Heart right ventricle (tissue), 16 donors: Measurements from ENCODE around the gene FGF22. TPM values are rescaled to one million over a fixed set of nuclear protein-coding genes. Genes with fewer than 3 reads are reported as not detected.
A peak's percentile ranks its signal among the peaks of the same experiment; 100 is the strongest.

Source experiments
- ATAC-seq, 8 donors: fragments of 200-7000 bp; cut with Tn5 transposase; one replicate each; pipeline ENCODE4 v1.9.1; 2020; ENCODE audit warnings: mild to moderate bottlenecking in 8 of 8, moderate library complexity in 8 of 8, moderate number of reproducible peaks in 1 of 8
- DNase-seq, 2 donors: peaks; one replicate each; pipeline ENCODE4 v3.0.0-alpha.2; 2020
- H3K27ac ChIP-seq, 10 donors: fragments of 200-600 bp; sonication (generic) in 2 of 10; one replicate each; pipeline versions ENCODE4 v1.5.0 to v1.8.0; 2020 to 2022; ENCODE audit warnings: mild to moderate bottlenecking in 3 of 10
- H3K27me3 ChIP-seq, 7 donors: fragments of 200-600 bp; one replicate each; pipeline ENCODE4 v1.8.0; 2021 to 2022; ENCODE audit warnings: mild to moderate bottlenecking in 2 of 7
- H3K36me3 ChIP-seq, 9 donors: fragments of 200-600 bp; sonication (generic) in 1 of 9; one replicate each; pipeline versions ENCODE4 v1.5.0 to v1.8.0; 2020 to 2022; ENCODE audit warnings: mild to moderate bottlenecking in 2 of 9
- H3K4me1 ChIP-seq, 9 donors: fragments of 200-600 bp; sonication (generic) in 1 of 9; one replicate each; pipeline versions ENCODE4 v1.5.0 to v1.8.0; 2020 to 2022; ENCODE audit warnings: mild to moderate bottlenecking in 4 of 9
- H3K4me3 ChIP-seq, 10 donors: fragments of 200-600 bp; sonication (generic) in 2 of 10; one replicate each; pipeline versions ENCODE4 v1.5.0 to v1.8.0; 2020 to 2022; ENCODE audit warnings: mild to moderate bottlenecking in 7 of 10, moderate library complexity in 2 of 10
- H3K9me3 ChIP-seq, 11 donors: fragments of 200-600 bp in 10 of 11; sonication (generic) in 2 of 11; one replicate each; pipeline versions ENCODE4 v1.5.0 to v1.8.0; 2013 to 2022; ENCODE audit warnings: mild to moderate bottlenecking in 2 of 11, control low read depth in 1 of 11, moderate library complexity in 1 of 11
- CTCF ChIP-seq, 9 donors: fragments of 200-600 bp; sonication (generic) in 2 of 9; IDR thresholded peaks; one replicate each; pipeline versions ENCODE4 v1.5.0 to v1.8.0; 2021 to 2022; ENCODE audit warnings: antibody characterized with exemption in 9 of 9, mild to moderate bottlenecking in 5 of 9, moderate library complexity in 1 of 9
- WGBS, 2 donors: extraction: QIAGEN DNeasy Blood & Tissue Kit; methylation state at CpG; one replicate each; pipeline ENCODE4 v1.1.7; 2013; ENCODE audit warnings: inconsistent platforms in 1 of 2; 5-methylcytosine and 5-hydroxymethylcytosine counted together
- intact Hi-C, 10 donors: fragments of 100-400 bp; cut with DNase I; formaldehyde crosslinking; loops; one replicate each; pipeline versions ENCODE4 v1.11.1 to v1.14.2; 2022
- polyA plus RNA-seq, 2 donors: library from polyadenylated mRNA; stranded (reverse); fragments of 200-250 nt; gene quantifications; one replicate each; pipeline ENCODE4 v1.2.3, GENCODE V29; 2013
- total RNA-seq, 10 donors: library from RNA; stranded (reverse); fragmentation: NEBNext Ultra II Directional in 3 of 10; extraction: Animal tissue kit (Norgen Biotek cat#: 25700) in 3 of 10; gene quantifications; one replicate each; pipeline versions ENCODE4 v1.2.1 to v1.2.4, GENCODE V29; 2021 to 2023
- donor health status: Arrhythmogenic right ventricular cardiomyopathy.
- donor health status: ischemic (EF 13 %, LVEDD 7.1; RV severe dilation, severe dysfunction).
- donor health status: healthy with polysubstance abuse.
- donor health status: DM: no; HTN: yes; CAD: no.
- donor health status: DM: no; HTN: no; CAD: no.
- donor health status: ischemic (EF 25% LVEDD 6.9; RV normal size, moderate dysfunction).
- donor health status: ischemic (EF 25% LVEDD 5.7; RV mildly dilated, moderate dysfunction).
- donor health status: healthy.
- donor health status: DM: yes; HTN: yes; CAD: no.
- donor health status: Ischemic cardiomyopathy.
- donor health status: ischemic (EF 35%, LVEDD 5.7; RV mildly dilated, moderate dysfunction).
- donor health status: nonischemic (EF 11% LVEDD 7.7; RV severe dilation, severe dysfunction).
- donor health status: DM: yes; HTN: yes; CAD: no.
- donor health status: PGD.
- donor health status: ischemic (EF 29% LVEDD 5.4; RV normal size, mild dysfunction).
- donor health status: nonischemic (EF 23%, LVEDD 6.1; RV moderate dilation, normal function).

The FGF22 gene
- total and polyA plus RNA-seq, 12 donors = 0.16 to 0.44 (median 0.30) TPM; not detected in 5

GRCh38 chr19:688214-688613, 48.5 kb downstream of the FGF22 start:
- ATAC-seq (no peak), DNase-seq (no peak)
- Histone ChIP-seq H3K27me3 (no peaks in the 10 kb centered on the region), H3K27ac (no peak overlapping the region), H3K4me3 (no peak overlapping the region), H3K36me3 (no peaks in the 10 kb centered on the region), H3K9me3 (no peaks in the 10 kb centered on the region), H3K4me1 (no peaks in the 10 kb centered on the region)
- TF ChIP-seq CTCF (IDR thresholded peaks at IDR 0.05) = no peak
- WGBS, 2 donors = 51 to 68% methylated on average over 15 of the region's 15 CpGs
- intact Hi-C loops = no loop called here

- no peaks in the 10 kb centered on the region for H3K9me3 ChIP-seq
- 73 to 85% methylated on average over 15 to 17 of the region's 17 CpGs for WGBS, 2 donors
- intact Hi-C loops = no loop called here
- no peak overlapping the region for H3K27ac ChIP-seq
- ATAC-seq (peak in 1 of 8 donors; percentile 4), DNase-seq (no peak)
- TF ChIP-seq CTCF (IDR thresholded peaks at IDR 0.05) = no peak
- H3K4me3 ChIP-seq = no peak overlapping the region
- no peaks in the 10 kb centered on the region for H3K27me3 ChIP-seq
- H3K36me3 ChIP-seq = no peaks in the 10 kb centered on the region
- H3K4me1 ChIP-seq = no peaks in the 10 kb centered on the region
Observed at GRCh38 chr19:688992-689391, 49.3 kb downstream of the FGF22 start.

- WGBS, 2 donors = 42 to 49% methylated on average over 18 of the region's 18 CpGs
- H3K9me3 ChIP-seq = no peaks in the 10 kb centered on the region
- ATAC-seq = peak in 4 of 8 donors; percentile 52 to 78 (median 61)
- TF ChIP-seq CTCF (IDR thresholded peaks at IDR 0.05) = no peak
- peaks cover 0 to 8% (median 2%) of the 10 kb centered on the region in 7 donors for H3K27me3 ChIP-seq
- intact Hi-C loops = no loop called here
- peaks cover 0 to 5% (median 0%) of the 10 kb centered on the region in 9 donors for H3K4me1 ChIP-seq
- H3K4me3 ChIP-seq = no peak overlapping the region
- no peaks in the 10 kb centered on the region for H3K36me3 ChIP-seq
- H3K27ac ChIP-seq = no peak overlapping the region
- peak; percentile 54 to 67 for DNase-seq
Observed at GRCh38 chr19:690203-690602, 50.5 kb downstream of the FGF22 start.

Other genes starting within 250 kb of the FGF22 start
- 1 to 10 TPM in 3 of 10 donors, under 1 TPM in 7; 0.26 to 2.2 (median 0.62) TPM for gene C2CD4C, start 230.7 kb upstream of the FGF22 start, total RNA-seq
- 1 to 10 TPM; 2.1 to 2.2 TPM for gene C2CD4C, start 230.7 kb upstream of the FGF22 start, polyA plus RNA-seq
- 10 to 100 TPM in 9 of 10 donors, 1 to 10 TPM in 1; 7.7 to 16.3 (median 12.4) TPM for gene SHC2, start 178.8 kb upstream of the FGF22 start, total RNA-seq
- 10 to 100 TPM; 11.2 to 33.5 TPM for gene SHC2, start 178.8 kb upstream of the FGF22 start, polyA plus RNA-seq
- under 1 TPM in 9 of 10 donors, not detected in 1; 0.14 to 0.71 (median 0.17) TPM for gene MADCAM1, start 143.4 kb upstream of the FGF22 start, total RNA-seq
- gene MADCAM1, start 143.4 kb upstream of the FGF22 start, polyA plus RNA-seq = under 1 TPM; 0.09 to 0.80 TPM
- gene TPGS1, start 132.4 kb upstream of the FGF22 start, total RNA-seq = 10 to 100 TPM in 6 of 10 donors, 1 to 10 TPM in 4; 7.1 to 13.5 (median 10.2) TPM
- gene TPGS1, start 132.4 kb upstream of the FGF22 start, polyA plus RNA-seq = 10 to 100 TPM; 22.1 to 22.2 TPM
- gene CDC34, start 108.1 kb upstream of the FGF22 start, total RNA-seq = 100 to 1,000 TPM in 2 of 10 donors, 10 to 100 TPM in 8; 70.2 to 116 (median 76.7) TPM
- 100 to 1,000 TPM; 120 to 162 TPM for gene CDC34, start 108.1 kb upstream of the FGF22 start, polyA plus RNA-seq
- 1 to 10 TPM in 1 of 10 donors, under 1 TPM in 3, not detected in 6; 0.25 to 2.7 (median 0.37) TPM for gene GZMM, start 95.8 kb upstream of the FGF22 start, total RNA-seq
- under 1 TPM in 1 of 2 donors, not detected in 1; 0.46 TPM for gene GZMM, start 95.8 kb upstream of the FGF22 start, polyA plus RNA-seq
- 1,000 to 10,000 TPM; 1,225 to 2,457 (median 1,705) TPM for gene BSG, start 67.3 kb upstream of the FGF22 start, total RNA-seq
- 1,000 to 10,000 TPM in 1 of 2 donors, 100 to 1,000 TPM in 1; 829 to 5,252 TPM for gene BSG, start 67.3 kb upstream of the FGF22 start, polyA plus RNA-seq
- gene HCN2, start 50.0 kb upstream of the FGF22 start, total RNA-seq = 10 to 100 TPM in 1 of 10 donors, 1 to 10 TPM in 9; 1.9 to 10.7 (median 5.1) TPM
- gene HCN2, start 50.0 kb upstream of the FGF22 start, polyA plus RNA-seq = 1 to 10 TPM in 1 of 2 donors, under 1 TPM in 1; 0.90 to 4.7 TPM
- 10 to 100 TPM; 37.2 to 61.7 (median 45.3) TPM for gene POLRMT, start 6.3 kb upstream of the FGF22 start, total RNA-seq
- 100 to 1,000 TPM in 1 of 2 donors, 10 to 100 TPM in 1; 43.2 to 159 TPM for gene POLRMT, start 6.3 kb upstream of the FGF22 start, polyA plus RNA-seq
- gene RNF126, start 23.3 kb downstream of the FGF22 start, total RNA-seq = 10 to 100 TPM; 20.3 to 43.6 (median 22.5) TPM
- gene RNF126, start 23.3 kb downstream of the FGF22 start, polyA plus RNA-seq = 10 to 100 TPM; 27.1 to 46.1 TPM
- 100 to 1,000 TPM in 3 of 10 donors, 10 to 100 TPM in 7; 33.4 to 153 (median 77.3) TPM for gene FSTL3, start 36.5 kb downstream of the FGF22 start, total RNA-seq
- gene FSTL3, start 36.5 kb downstream of the FGF22 start, polyA plus RNA-seq = 100 to 1,000 TPM; 118 to 279 TPM
- not detected for gene PRSS57, start 55.6 kb downstream of the FGF22 start, total RNA-seq
- gene PRSS57, start 55.6 kb downstream of the FGF22 start, polyA plus RNA-seq = under 1 TPM in 1 of 2 donors, not detected in 1; 0.06 TPM
- 10 to 100 TPM; 12.5 to 33.0 (median 17.7) TPM for gene PALM, start 69.1 kb downstream of the FGF22 start, total RNA-seq
- 10 to 100 TPM; 18.9 to 36.7 TPM for gene PALM, start 69.1 kb downstream of the FGF22 start, polyA plus RNA-seq
- gene MISP, start 111.2 kb downstream of the FGF22 start, total RNA-seq = not detected
- gene MISP, start 111.2 kb downstream of the FGF22 start, polyA plus RNA-seq = under 1 TPM in 1 of 2 donors, not detected in 1; 0.01 TPM
- gene PTBP1, start 157.6 kb downstream of the FGF22 start, total RNA-seq = 100 to 1,000 TPM in 1 of 10 donors, 10 to 100 TPM in 9; 46.2 to 106 (median 56.8) TPM
- gene PTBP1, start 157.6 kb downstream of the FGF22 start, polyA plus RNA-seq = 10 to 100 TPM; 48.2 to 74.3 TPM
- not detected for gene PLPPR3, start 182.1 kb downstream of the FGF22 start, total RNA-seq
- gene PLPPR3, start 182.1 kb downstream of the FGF22 start, polyA plus RNA-seq = not detected
- gene AZU1, start 188.0 kb downstream of the FGF22 start, total RNA-seq = 1 to 10 TPM in 1 of 10 donors, not detected in 9; 1.7 TPM
- under 1 TPM in 1 of 2 donors, not detected in 1; 0.06 TPM for gene AZU1, start 188.0 kb downstream of the FGF22 start, polyA plus RNA-seq
- not detected for gene PRTN3, start 201.1 kb downstream of the FGF22 start, total RNA-seq
- under 1 TPM in 1 of 2 donors, not detected in 1; 0.12 TPM for gene PRTN3, start 201.1 kb downstream of the FGF22 start, polyA plus RNA-seq
- gene ELANE, start 212.4 kb downstream of the FGF22 start, total RNA-seq = 1 to 10 TPM in 3 of 10 donors, under 1 TPM in 4, not detected in 3; 0.26 to 2.8 (median 0.76) TPM
- 1 to 10 TPM; 3.0 to 5.4 TPM for gene ELANE, start 212.4 kb downstream of the FGF22 start, polyA plus RNA-seq
- 100 to 1,000 TPM in 4 of 10 donors, 10 to 100 TPM in 6; 21.1 to 326 (median 72.5) TPM for gene CFD, start 219.8 kb downstream of the FGF22 start, total RNA-seq
- 100 to 1,000 TPM; 567 to 583 TPM for gene CFD, start 219.8 kb downstream of the FGF22 start, polyA plus RNA-seq